Measurements from ENCODE around the gene NXF1. TPM values are rescaled to one million over a fixed set of nuclear protein-coding genes. Genes with fewer than 3 reads are reported as not detected.

NXF1 gene
- total and polyA plus RNA-seq, 2 of the 8 experiments (the other 6 are each of a cell fraction or from before 2014, with no cell fraction given), result 48.1 to 49.8 TPM

- no peak overlapping the region for H2AK5ac ChIP-seq (ENCODE audit: low read depth, low read length)
- H3K23me2 ChIP-seq (ENCODE audit: low read depth, low read length), result peaks cover 15% of the 10 kb centered on the region
- H3K4me2 ChIP-seq (ENCODE audit: insufficient read depth in 1 of 2, low read depth in 2 of 2, low read length in 2 of 2), result peak overlapping the region; percentile 84 to 95
- ChIA-PET CTCF (ENCODE audit: partially characterized antibody) (interaction anchor here (0.6 to 1.5 kb wide), 9 partner anchors 10 to 99 kb away, joined by 3 to 5 read pairs (median 3); partner anchors contain the start of genes TMEM179B and ZBTB3), POLR2A (ENCODE audit: partially characterized antibody) (interaction anchor here (0.7 to 20.0 kb wide), 27 partner anchors 10 to 1332 kb away, joined by 3 to 2104 read pairs (median 11); partner anchors contain the start of genes BSCL2, C11orf98, CHRM1 and CSKMT)
- no peak overlapping the region for H4K8ac ChIP-seq (ENCODE audit: extremely low read depth, insufficient read depth, low read length)
- peak overlapping the region; percentile 5; the same call in 1 of the 2 replicates for H3K27ac ChIP-seq (ENCODE audit: low read depth, low read length)
- H3K79me1 ChIP-seq (ENCODE audit: low read depth, low read length), result peaks cover 5% of the 10 kb centered on the region; the same call in 1 of the 2 replicates
- H3K9me3 ChIP-seq (ENCODE audit: insufficient read depth in 2 of 2, low read depth in 1 of 2, low read length in 1 of 2), result no peaks in the 10 kb centered on the region
- no peak overlapping the region for H3K4ac ChIP-seq (replicated peaks; ENCODE audit: insufficient read length, low read depth, low read length)
- H3K9ac ChIP-seq (replicated peaks in 1 of 4; ENCODE audit: extremely low read depth in 1 of 4, low read depth in 3 of 4, low read length in 3 of 4), result peak overlapping the region; percentile 99 to 100 (median 100)
- H3K79me2 ChIP-seq (ENCODE audit: control insufficient read depth in 1 of 2, insufficient read depth in 2 of 2, low read length in 2 of 2), result peaks cover 45 to 60% of the 10 kb centered on the region in 2 experiments
- no peak overlapping the region for H2BK12ac ChIP-seq (ENCODE audit: low read depth, low read length)
- no peak overlapping the region for H2AFZ ChIP-seq (ENCODE audit: low read length)
- FAIRE-seq, result no peak
- H3K36me3 ChIP-seq (ENCODE audit: control insufficient read depth in 2 of 4, insufficient read depth in 4 of 4, low read length in 3 of 4), result peaks cover 32 to 40% (median 37%) of the 10 kb centered on the region in 4 experiments
- no peak for DNase-seq (ENCODE audit: low read depth in 1 of 2, low spot score in 2 of 2)
- H2BK20ac ChIP-seq (ENCODE audit: low read length), result no peak overlapping the region
- H2BK15ac ChIP-seq (ENCODE audit: low read length), result no peak overlapping the region
- H3K27me3 ChIP-seq (replicated peaks in 1 of 4; ENCODE audit: control insufficient read depth in 3 of 4, extremely low read depth in 1 of 4, insufficient read depth in 3 of 4, low read length in 3 of 4), result no peaks in the 10 kb centered on the region
- H3K14ac ChIP-seq (ENCODE audit: insufficient read length), result no peak overlapping the region
- WGBS, 2 experiments (ENCODE audit: extremely low coverage in 1 of 2, insufficient coverage in 1 of 2, insufficient read length in 1 of 2, insufficient replicate concordance in 2 of 2, low coverage in 1 of 2, low lambda C conversion rate in 2 of 2, missing lambda C conversion rate in 1 of 2), result 60% methylated on average over 7 of the region's 7 CpGs; no CpG with 5 or more reads in 1 of the 2 experiments
- TF ChIP-seq RFX5 (IDR thresholded peaks at IDR 0.05; ENCODE audit: borderline replicate concordance, low read depth, low read length) (no peak), ATF2 (IDR thresholded peaks at IDR 0.05; ENCODE audit: low read length) (peak; percentile 49; the same call in 1 of the 2 replicates), CHD1 (IDR thresholded peaks at IDR 0.05; ENCODE audit: low read depth, low read length) (peak; percentile 52; the same call in 1 of the 2 replicates), POLR2A (IDR thresholded peaks at IDR 0.05; ENCODE audit: control extremely low read depth in 1 of 2, low read depth in 2 of 2, low read length in 2 of 2) (peak; percentile 55 to 56; a peak in 2 of 3 replicates), TAF7 (optimal IDR thresholded peaks at IDR 0.05; ENCODE audit: borderline replicate concordance, low read depth, low read length) (peak; percentile 50), POLR2AphosphoS5 (IDR thresholded peaks at IDR 0.05; ENCODE audit: low read depth, low read length) (peak; percentile 88), NRF1 (IDR thresholded peaks at IDR 0.05; ENCODE audit: low read depth, low read length) (no peak)
- H4K20me1 ChIP-seq (replicated peaks in 1 of 2; ENCODE audit: control insufficient read depth in 1 of 2, insufficient read depth in 2 of 2, low read length in 2 of 2), result peaks cover 4 to 28% of the 10 kb centered on the region in 2 experiments
- H2BK120ac ChIP-seq (replicated peaks; ENCODE audit: low read depth, low read length), result no peak overlapping the region
- no peak overlapping the region for H4K91ac ChIP-seq (replicated peaks; ENCODE audit: insufficient read length, low read length)
- no peak overlapping the region for H2BK5ac ChIP-seq (ENCODE audit: low read depth, low read length)
- no peak overlapping the region for H3K23ac ChIP-seq (ENCODE audit: insufficient read length)
- H3K18ac ChIP-seq (ENCODE audit: extremely low read depth, low read length), result no peak overlapping the region
- peak overlapping the region; percentile 74 to 100 (median 90) for H3K4me3 ChIP-seq (ENCODE audit: extremely low read depth in 1 of 4, insufficient read depth in 2 of 4, low read depth in 3 of 4, low read length in 4 of 4)
- no peak overlapping the region for H4K5ac ChIP-seq (ENCODE audit: insufficient read length, low read depth, low read length)
- H3K56ac ChIP-seq (replicated peaks; ENCODE audit: insufficient read length, low read depth, low read length), result no peak overlapping the region
- H3K4me1 ChIP-seq (replicated peaks in 1 of 4; ENCODE audit: control insufficient read depth in 3 of 4, insufficient read depth in 4 of 4, low read length in 3 of 4), result peaks cover 4 to 6% (median 5%) of the 10 kb centered on the region in 4 experiments; a peak in 4 of 7 replicates
Observed at GRCh38 chr11:62853279-62853965, 48.2 kb upstream of the NXF1 start.

All from H1 (cell line).